B cell (primary cell): ENCODE results near the gene THSD7B. TPM values are rescaled to one million over a fixed set of nuclear protein-coding genes. Genes with fewer than 3 reads are reported as not detected.

Source experiments
- ATAC-seq: fragments of 200-7000 bp; cut with Tn5 transposase; one replicate; pipeline ENCODE4 v1.10.0; 2021; ENCODE audit warnings: low read depth, mild to moderate bottlenecking, moderate number of reproducible peaks, moderate library complexity
- CTCF ChIA-PET: fragments of 350-600 bp; sonication (Branson Sonifier 250); formaldehyde crosslinking; loops from one replicate; lab custom pipeline; 2021; ENCODE audit warnings: antibody characterized with exemption, inconsistent platforms; lab: Charles Lee
- POLR2A ChIA-PET: fragments of 350-600 bp; sonication (Branson Sonifier 250); formaldehyde crosslinking; loops from one replicate; lab custom pipeline; 2021; ENCODE audit warnings: antibody characterized with exemption; lab: Charles Lee
- DNase-seq: peaks from one replicate; pipeline ENCODE4 v3.0.0; 2013
- H2AFZ ChIP-seq: 2 replicates; pipeline ENCODE4 v1.6.1; 2012; ENCODE audit warnings: mild to moderate bottlenecking, low read depth, low read length; ENCODE audit not compliant: insufficient read depth, poor library complexity, severe bottlenecking
- H3K27ac ChIP-seq, 2 donors: 1 replicate in 1 of 2; 2 replicates in 1 of 2; pipeline ENCODE4 v1.5.1; 2012 to 2013; ENCODE audit warnings: low read length in 2 of 2, mild to moderate bottlenecking in 2 of 2, moderate library complexity in 1 of 2
- H3K27me3 ChIP-seq, 4 experiments: fragments of 200-600 bp in 1 of 4; sonication (generic) in 1 of 4; replicated peaks in 1 of 4; 1 replicate in 2 of 4; 2 replicates in 2 of 4; pipeline versions ENCODE4 v1.6.1 to v1.7.0; 2013 to 2016; ENCODE audit warnings: low read length in 3 of 4, mild to moderate bottlenecking in 2 of 4, mixed read lengths in 1 of 4, moderate library complexity in 1 of 4; ENCODE audit not compliant: insufficient read depth in 4 of 4, control insufficient read depth in 3 of 4; ENCODE audit errors: control extremely low read depth in 1 of 4
- H3K36me3 ChIP-seq, 2 experiments: replicated peaks in 1 of 2; 1 replicate in 1 of 2; 2 replicates in 1 of 2; pipeline versions ENCODE4 v1.6.1 to v1.7.1; 2013; ENCODE audit warnings: low read length in 1 of 2; ENCODE audit not compliant: insufficient read depth in 2 of 2, control insufficient read depth in 1 of 2; ENCODE audit errors: control extremely low read depth in 1 of 2, extremely low read depth in 1 of 2
- H3K4me1 ChIP-seq, 2 donors: fragments of 200-600 bp in 1 of 2; sonication (generic) in 1 of 2; 1 replicate in 1 of 2; 2 replicates in 1 of 2; pipeline versions ENCODE4 v1.5.1 to v1.6.1; 2013 to 2017; ENCODE audit warnings: low read length in 2 of 2; ENCODE audit not compliant: control insufficient read depth in 2 of 2, insufficient read depth in 2 of 2
- H3K4me2 ChIP-seq: replicated peaks from 2 replicates; pipeline ENCODE3; 2012; ENCODE audit warnings: mild to moderate bottlenecking, low read depth, low read length; ENCODE audit not compliant: poor library complexity, severe bottlenecking
- H3K4me3 ChIP-seq, 5 experiments: fragments of 200-600 bp in 1 of 5; sonication (generic) in 1 of 5; 1 replicate in 3 of 5; 2 replicates in 2 of 5; pipeline versions ENCODE4 v1.5.1 to v1.7.0; 2011 to 2016; ENCODE audit warnings: low read length in 4 of 5, mild to moderate bottlenecking in 4 of 5, low read depth in 2 of 5, control low read depth in 1 of 5, moderate library complexity in 1 of 5; ENCODE audit not compliant: insufficient read depth in 1 of 5; ENCODE audit errors: control extremely low read depth in 1 of 5, extremely low read depth in 1 of 5
- H3K79me2 ChIP-seq: fragments of 200-600 bp; sonication (generic); one replicate; pipeline ENCODE4 v1.6.0; 2016; ENCODE audit warnings: low read length; ENCODE audit not compliant: control insufficient read depth, insufficient read depth
- H3K9ac ChIP-seq: fragments of 200-600 bp; sonication (generic); 2 replicates; pipeline ENCODE4 v1.6.1; 2017; ENCODE audit warnings: mild to moderate bottlenecking, low read length, moderate library complexity
- H3K9me3 ChIP-seq, 3 donors: one replicate each; pipeline versions ENCODE4 v1.6.1 to v1.7.1; 2013; ENCODE audit warnings: low read length in 2 of 3; ENCODE audit not compliant: control insufficient read depth in 2 of 3, insufficient read depth in 1 of 3; ENCODE audit errors: control extremely low read depth in 1 of 3
- H4K20me1 ChIP-seq: 2 replicates; pipeline ENCODE4 v1.6.0; 2012; ENCODE audit warnings: mild to moderate bottlenecking, low read length; ENCODE audit not compliant: insufficient read depth, control insufficient read depth, poor library complexity, severe bottlenecking
- H3K27ac Mint-ChIP-seq: one replicate; pipeline ENCODE4 v1.8.0; 2021; ENCODE audit warnings: mixed read lengths
- H3K27me3 Mint-ChIP-seq: one replicate; pipeline ENCODE4 v1.8.0; 2021; ENCODE audit warnings: mixed read lengths
- H3K4me1 Mint-ChIP-seq: one replicate; pipeline ENCODE4 v1.8.0; 2021; ENCODE audit warnings: mixed read lengths
- H3K4me3 Mint-ChIP-seq: one replicate; pipeline ENCODE4 v1.8.0; 2021; ENCODE audit warnings: mixed read lengths
- H3K9me3 Mint-ChIP-seq: one replicate; pipeline ENCODE4 v1.8.0; 2022; ENCODE audit warnings: mixed read lengths; ENCODE audit not compliant: insufficient read depth
- EZH2 ChIP-seq: IDR thresholded peaks from 2 replicates; pipeline ENCODE4 v1.6.1; 2012; ENCODE audit warnings: borderline replicate concordance, low read depth, mild to moderate bottlenecking, moderate library complexity, low read length; ENCODE audit not compliant: insufficient read depth, poor library complexity, severe bottlenecking
- whole genome bisulfite sequencing: methylation state at CpG from one replicate; pipeline ENCODE4 v1.1.5; 2013; ENCODE audit warnings: missing lambda C conversion rate; ENCODE audit not compliant: insufficient coverage; 5-methylcytosine and 5-hydroxymethylcytosine counted together
- intact Hi-C: fragments of 100-400 bp; cut with micrococcal nuclease; formaldehyde crosslinking; loops from one replicate; pipeline ENCODE4 v1.10.0; 2022
- polyA plus RNA-seq: library from polyadenylated mRNA; depleted of rRNA; stranded (reverse); fragments of >200 nt; gene quantifications from 2 replicates; pipeline ENCODE4 v1.2.3, GENCODE V29; 2012
- total RNA-seq, 2 donors: library from RNA; stranded (reverse); fragments of 120-200 nt in 1 of 2; gene quantifications; 1 replicate in 1 of 2; 2 replicates in 1 of 2; pipeline versions ENCODE4 v1.2.3 to v1.2.4, GENCODE V29; 2013 to 2022
- TF ChIP-seq, protein P1 (sequence below): fragments of 200-600 bp; IDR thresholded peaks from one replicate; pipeline ENCODE4 v1.8.0; 2022; ENCODE audit warnings: antibody characterized with exemption, mild to moderate bottlenecking

The THSD7B gene
- total and polyA plus RNA-seq, 2 donors (not counting 1 experiment from before 2014, with no cell fraction given): 0.76 TPM; not detected in 1

DNA sequence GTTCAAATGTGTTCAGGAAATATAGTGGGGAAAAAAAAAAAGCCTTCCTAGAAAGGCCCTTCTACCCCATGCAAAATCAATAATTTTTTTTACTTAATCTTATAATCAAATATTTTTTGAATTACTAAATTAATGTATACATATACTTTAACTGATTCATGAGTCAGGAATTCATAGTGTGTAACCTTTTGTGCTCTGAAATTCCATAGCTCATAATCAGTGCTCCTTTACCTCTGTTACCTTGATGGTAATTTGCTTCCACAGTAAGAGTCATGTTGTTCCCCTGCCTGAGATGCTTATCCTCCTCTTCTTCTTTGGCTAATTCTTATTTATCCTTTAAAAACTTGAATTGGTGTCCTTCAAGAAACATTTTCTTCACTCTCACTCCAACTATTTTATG, 414.2 kb downstream of the THSD7B start:
- ChIA-PET CTCF (interaction anchor here (0.6 kb wide), 2 partner anchors 685 to 1662 kb away, joined by 3 read pairs; no protein-coding TSS in a partner anchor), POLR2A (no interaction called here)
- H3K4me1 Mint-ChIP-seq: no peaks in the 10 kb centered on the region
- H3K9ac ChIP-seq: no peak overlapping the region
- H3K79me2 ChIP-seq: no peaks in the 10 kb centered on the region
- no peak for ATAC-seq
- no peaks in the 10 kb centered on the region for H3K36me3 ChIP-seq
- H2AFZ ChIP-seq: no peak overlapping the region
- H3K27ac Mint-ChIP-seq: no peak overlapping the region
- no peaks in the 10 kb centered on the region for H3K27me3 Mint-ChIP-seq
- no peaks in the 10 kb centered on the region for H4K20me1 ChIP-seq
- H3K4me3 ChIP-seq: no peak overlapping the region
- no peaks in the 10 kb centered on the region for H3K27me3 ChIP-seq
- no peaks in the 10 kb centered on the region for H3K9me3 ChIP-seq
- no peaks in the 10 kb centered on the region for H3K9me3 Mint-ChIP-seq
- intact Hi-C loops: no loop called here
- no peak overlapping the region for H3K4me3 Mint-ChIP-seq
- H3K27ac ChIP-seq: no peak overlapping the region
- no peak overlapping the region for H3K4me2 ChIP-seq
- H3K4me1 ChIP-seq: no peaks in the 10 kb centered on the region
- no peak for DNase-seq
- TF ChIP-seq EZH2: no peak
- TF ChIP-seq, protein P1, sequence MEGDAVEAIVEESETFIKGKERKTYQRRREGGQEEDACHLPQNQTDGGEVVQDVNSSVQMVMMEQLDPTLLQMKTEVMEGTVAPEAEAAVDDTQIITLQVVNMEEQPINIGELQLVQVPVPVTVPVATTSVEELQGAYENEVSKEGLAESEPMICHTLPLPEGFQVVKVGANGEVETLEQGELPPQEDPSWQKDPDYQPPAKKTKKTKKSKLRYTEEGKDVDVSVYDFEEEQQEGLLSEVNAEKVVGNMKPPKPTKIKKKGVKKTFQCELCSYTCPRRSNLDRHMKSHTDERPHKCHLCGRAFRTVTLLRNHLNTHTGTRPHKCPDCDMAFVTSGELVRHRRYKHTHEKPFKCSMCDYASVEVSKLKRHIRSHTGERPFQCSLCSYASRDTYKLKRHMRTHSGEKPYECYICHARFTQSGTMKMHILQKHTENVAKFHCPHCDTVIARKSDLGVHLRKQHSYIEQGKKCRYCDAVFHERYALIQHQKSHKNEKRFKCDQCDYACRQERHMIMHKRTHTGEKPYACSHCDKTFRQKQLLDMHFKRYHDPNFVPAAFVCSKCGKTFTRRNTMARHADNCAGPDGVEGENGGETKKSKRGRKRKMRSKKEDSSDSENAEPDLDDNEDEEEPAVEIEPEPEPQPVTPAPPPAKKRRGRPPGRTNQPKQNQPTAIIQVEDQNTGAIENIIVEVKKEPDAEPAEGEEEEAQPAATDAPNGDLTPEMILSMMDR: no peak

DNA sequence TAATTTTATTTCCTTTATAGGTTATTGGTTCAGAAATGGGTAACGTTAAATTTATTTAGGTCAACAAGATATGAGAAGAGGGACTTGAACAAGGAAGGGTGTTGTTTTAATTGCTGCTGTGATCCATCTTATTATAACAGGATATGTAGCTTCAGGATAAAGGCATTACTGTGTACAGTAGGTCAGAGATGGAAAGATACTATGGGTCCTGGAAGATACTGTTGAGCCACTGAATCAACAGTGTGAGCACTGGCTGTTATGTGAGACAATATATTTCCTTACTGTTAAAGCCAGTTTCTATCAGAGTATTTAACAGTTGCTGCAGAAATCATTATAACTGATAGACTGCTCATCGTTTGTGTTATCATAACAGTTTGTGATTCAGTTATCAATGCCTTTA, 414.7 kb downstream of the THSD7B start:
- Histone ChIP-seq H3K79me2 (no peaks in the 10 kb centered on the region), H2AFZ (no peak overlapping the region), H3K4me3 (no peak overlapping the region), H3K4me2 (no peak overlapping the region), H3K4me1 (no peaks in the 10 kb centered on the region), H3K9ac (no peak overlapping the region), H3K36me3 (no peaks in the 10 kb centered on the region), H3K27ac (no peak overlapping the region), H3K27me3 (no peaks in the 10 kb centered on the region), H3K9me3 (no peaks in the 10 kb centered on the region), H4K20me1 (no peaks in the 10 kb centered on the region)
- Mint-ChIP-seq H3K27ac (no peak overlapping the region), H3K27me3 (no peaks in the 10 kb centered on the region), H3K4me1 (no peaks in the 10 kb centered on the region), H3K4me3 (no peak overlapping the region), H3K9me3 (no peaks in the 10 kb centered on the region)
- ChIA-PET POLR2A (no interaction called here), CTCF (interaction anchor here (0.6 kb wide), 1 partner anchor 685 kb away, joined by 3 read pairs; no protein-coding TSS in a partner anchor)
- no peak for TF ChIP-seq EZH2
- TF ChIP-seq, protein P1: no peak
- no CpG with 5 or more reads among the region's 2 CpGs for WGBS
- ATAC-seq: no peak
- no peak for DNase-seq
- intact Hi-C loops: no loop called here
